Ovary (tissue), 9 donors: ENCODE results near the gene LHFPL5. TPM values are rescaled to one million over a fixed set of nuclear protein-coding genes. Genes with fewer than 3 reads are reported as not detected.

ENCODE experiments used
- DNase-seq, 5 donors: peaks; one replicate each; pipeline ENCODE4 v3.0.0-alpha.2; 2019 to 2020
- H3K27ac ChIP-seq, 2 donors: fragments of 200-600 bp; one replicate each; pipeline versions ENCODE4 v1.5.1 to v1.8.0; 2019 to 2022
- H3K27me3 ChIP-seq: fragments of 200-600 bp; one replicate; pipeline ENCODE4 v1.8.0; 2022
- H3K36me3 ChIP-seq: fragments of 200-600 bp; sonication (generic); one replicate; pipeline ENCODE4 v1.5.1; 2019
- H3K4me1 ChIP-seq: one replicate; pipeline ENCODE4 v1.8.1; 2013; ENCODE audit warnings: mild to moderate bottlenecking, moderate library complexity; ENCODE audit not compliant: insufficient read depth
- H3K4me3 ChIP-seq: fragments of 200-600 bp; sonication (generic); one replicate; pipeline ENCODE4 v1.5.1; 2017
- H3K9me3 ChIP-seq, 2 donors: fragments of 200-600 bp in 1 of 2; sonication (generic) in 1 of 2; one replicate each; pipeline versions ENCODE4 v1.5.1 to v1.8.1; 2013 to 2019; ENCODE audit warnings: mild to moderate bottlenecking in 1 of 2, moderate library complexity in 1 of 2
- CTCF ChIP-seq, 3 donors: fragments of 450-650 bp in 2 of 3; fragments of 200-600 bp in 1 of 3; IDR thresholded peaks; one replicate each; pipeline versions ENCODE4 v1.5.1 to v1.8.0; 2016 to 2022; ENCODE audit warnings: antibody characterized with exemption in 3 of 3, mild to moderate bottlenecking in 1 of 3
- EP300 ChIP-seq: sonication (generic); formaldehyde crosslinking; IDR thresholded peaks from one replicate; pipeline ENCODE4 v1.6.1; 2017; ENCODE audit warnings: antibody characterized with exemption
- POLR2A ChIP-seq: fragments of 450-650 bp; IDR thresholded peaks from one replicate; pipeline ENCODE4 v1.6.1; 2017; ENCODE audit warnings: antibody characterized with exemption, mild to moderate bottlenecking, moderate library complexity
- WGBS, 3 donors: extraction: QIAGEN DNeasy Blood & Tissue Kit in 1 of 3; methylation state at CpG; one replicate each; pipeline versions ENCODE4 v1.1.5 to v1.1.7; 2013 to 2017; 5-methylcytosine and 5-hydroxymethylcytosine counted together
- intact Hi-C, 4 donors: fragments of 100-400 bp; cut with DNase I; formaldehyde crosslinking; loops; one replicate each; pipeline versions ENCODE4 v1.11.0 to v1.15.1; 2022 to 2023
- polyA plus RNA-seq, 2 donors: library from polyadenylated mRNA; stranded (reverse); fragments of 200-250 nt in 1 of 2; fragments of 350-450 nt in 1 of 2; fragmentation: Illumina TruSeq in 1 of 2; extraction: RNeasy Lipid Tissue Mini Kit (QIAGEN cat#74804) in 1 of 2; gene quantifications; one replicate each; pipeline ENCODE4 v1.2.3, GENCODE V29; 2013 to 2014
- total RNA-seq, 7 donors: library from RNA; depleted of rRNA in 2 of 7; stranded (reverse); fragments of >200 nt in 2 of 7; fragmentation: NEBNext Ultra II Directional in 3 of 7; extraction: Animal tissue kit (Norgen Biotek cat#: 25700) in 3 of 7; gene quantifications; one replicate each; pipeline versions ENCODE4 v1.1.0 to v1.2.4, GENCODE V29; 2016 to 2023
- donor health status: DM: no; HTN: no; CAD: no; lungs with moderate emphysema.
- donor health status: DM: no; HTN: no; CAD: no.
- donor health status: Bipolar disorder and iron deficiency.
- donor health status: DM: yes; HTN: yes; CAD: no.
- donor health status: DM: no; HTN: no; CAD: no.
- donor health status: DM: yes; HTN: yes; CAD: no.

Gene LHFPL5
- total and polyA plus RNA-seq, 9 donors = not detected

DNA sequence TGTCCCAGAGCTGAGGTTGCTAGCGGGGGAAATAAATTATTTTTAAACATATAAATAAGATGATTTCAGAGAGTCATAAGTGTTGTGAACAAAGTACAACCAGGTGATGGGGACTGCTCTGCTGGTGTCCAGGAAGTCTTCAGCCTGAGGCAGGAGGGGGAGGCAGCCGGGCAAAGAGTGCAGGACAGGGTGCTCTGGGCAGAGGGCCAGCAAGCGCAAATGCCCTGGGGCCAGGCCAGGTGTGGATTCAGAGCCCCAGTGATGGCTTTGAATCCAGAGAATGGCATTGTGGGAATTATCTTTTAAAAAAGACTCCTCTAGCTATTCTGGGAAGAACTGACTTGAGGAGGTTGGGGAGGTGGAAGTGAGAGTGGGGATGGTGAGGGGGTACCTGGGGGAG, 22.7 kb upstream of the LHFPL5 start:
- Histone ChIP-seq H3K4me3 (no peak overlapping the region), H3K36me3 (no peaks in the 10 kb centered on the region), H3K27me3 (no peaks in the 10 kb centered on the region), H3K27ac (no peak overlapping the region), H3K9me3 (no peaks in the 10 kb centered on the region), H3K4me1 (no peaks in the 10 kb centered on the region)
- WGBS, 3 donors = 32 to 50% (median 46%) methylated on average over 3 of the region's 3 CpGs
- TF ChIP-seq CTCF (IDR thresholded peaks at IDR 0.05) = no peak
- no peak for TF ChIP-seq EP300
- TF ChIP-seq POLR2A = no peak
- no peak for DNase-seq
- intact Hi-C loops = no loop called here

DNA sequence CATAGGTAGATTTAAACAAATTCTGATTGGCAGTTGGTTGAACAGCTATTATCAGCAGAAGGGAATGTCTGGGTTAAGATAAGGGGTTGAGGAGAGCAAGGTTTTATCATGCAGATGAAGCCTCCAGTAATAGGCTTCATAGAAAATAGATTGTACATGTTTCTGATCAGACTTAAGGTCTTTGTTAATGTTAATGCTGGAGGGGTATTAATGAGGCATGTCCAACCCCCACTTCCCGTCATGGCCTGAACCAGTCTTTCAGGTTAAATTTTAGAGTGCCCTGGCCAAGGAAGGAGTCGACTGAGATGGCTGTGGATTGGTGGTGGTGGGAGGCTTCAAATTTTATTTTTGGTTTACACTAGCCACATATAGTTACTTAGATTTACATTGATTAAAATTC, 21.0 kb upstream of the LHFPL5 start:
- no peak for DNase-seq
- no peak overlapping the region for H3K4me3 ChIP-seq
- H3K27me3 ChIP-seq = no peaks in the 10 kb centered on the region
- intact Hi-C loops = no loop called here
- no peak for TF ChIP-seq POLR2A
- no peak for TF ChIP-seq CTCF (IDR thresholded peaks at IDR 0.05)
- TF ChIP-seq EP300 = no peak
- H3K9me3 ChIP-seq = no peaks in the 10 kb centered on the region
- no peaks in the 10 kb centered on the region for H3K4me1 ChIP-seq
- no peak overlapping the region for H3K27ac ChIP-seq
- H3K36me3 ChIP-seq = no peaks in the 10 kb centered on the region
- WGBS, 3 donors = 54 to 79% (median 71%) methylated on average over 2 of the region's 2 CpGs

DNA sequence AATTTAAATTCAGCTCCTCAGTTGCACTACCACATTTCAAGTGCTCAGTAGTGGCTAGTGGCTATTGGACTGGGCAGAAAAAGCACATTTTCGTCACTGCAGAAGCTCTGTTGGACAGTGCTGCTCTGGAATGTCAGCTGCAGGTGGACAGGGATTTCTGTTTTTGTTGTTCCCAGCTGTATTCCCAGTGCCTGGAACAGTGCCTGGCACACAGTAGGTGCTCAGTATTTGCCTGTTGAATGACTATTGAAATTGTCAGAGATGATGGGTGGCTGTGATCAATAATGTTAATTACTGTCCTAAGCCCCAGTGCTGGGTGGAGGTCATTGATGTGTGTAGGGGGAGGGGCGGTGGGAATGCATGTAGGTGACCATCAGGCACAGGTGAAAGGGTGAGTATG, 18.9 kb upstream of the LHFPL5 start:
- no peaks in the 10 kb centered on the region for H3K4me1 ChIP-seq
- H3K27ac ChIP-seq = no peak overlapping the region
- no peaks in the 10 kb centered on the region for H3K36me3 ChIP-seq
- H3K9me3 ChIP-seq = no peaks in the 10 kb centered on the region
- TF ChIP-seq CTCF (IDR thresholded peaks at IDR 0.05) (no peak), EP300 (no peak), POLR2A (no peak)
- intact Hi-C loops = no loop called here
- WGBS, 3 donors = 55 to 67% (median 61%) methylated on average over 2 of the region's 2 CpGs
- H3K4me3 ChIP-seq = no peak overlapping the region
- DNase-seq = no peak
- no peaks in the 10 kb centered on the region for H3K27me3 ChIP-seq

DNA sequence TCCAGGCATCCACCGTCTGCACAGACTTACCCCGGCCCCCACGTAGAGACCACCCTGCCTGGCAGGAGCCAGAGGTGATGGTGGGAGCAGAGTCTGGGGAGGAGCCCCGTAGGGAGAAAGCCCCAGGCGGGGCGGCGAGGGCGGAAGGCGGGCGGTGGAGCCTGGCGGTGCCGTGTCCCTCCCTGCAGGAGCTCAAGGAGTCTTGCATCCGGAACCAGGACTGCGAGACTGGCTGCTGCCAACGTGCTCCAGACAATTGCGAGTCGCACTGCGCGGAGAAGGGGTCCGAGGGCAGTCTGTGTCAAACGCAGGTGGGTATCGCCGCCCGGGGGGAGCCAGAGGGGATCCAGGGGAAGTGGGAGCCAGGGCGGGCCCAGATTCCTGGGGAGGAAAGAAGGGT, 18.3 kb upstream of the LHFPL5 start:
- H3K27me3 ChIP-seq = no peaks in the 10 kb centered on the region
- WGBS, 3 donors = 32 to 39% (median 36%) methylated on average over 25 of the region's 25 CpGs
- no peaks in the 10 kb centered on the region for H3K36me3 ChIP-seq
- DNase-seq = no peak
- H3K9me3 ChIP-seq = no peaks in the 10 kb centered on the region
- intact Hi-C loops = loop anchor here in 2 of 4 donors (1.0 kb wide), 1 partner anchor 11 kb away; no protein-coding TSS in a partner anchor
- no peaks in the 10 kb centered on the region for H3K4me1 ChIP-seq
- no peak for TF ChIP-seq EP300
- TF ChIP-seq CTCF (IDR thresholded peaks at IDR 0.05) = no peak
- no peak for TF ChIP-seq POLR2A
- no peak overlapping the region for H3K27ac ChIP-seq
- H3K4me3 ChIP-seq = no peak overlapping the region
